PC-3 (cell line): ENCODE results near the gene SMPD4.
"Not testable (repeated sequence)": the region's sequence is repeated elsewhere in the genome, so short reads cannot be mapped to it uniquely, and the experiment has no call there.

Source experiments
- EZH2 ChIP-seq: fragments of 300-600 bp; sonication (generic); IDR thresholded peaks from one replicate; pipeline ENCODE4 v1.6.1; 2017; ENCODE audit warnings: antibody characterized with exemption, mild to moderate bottlenecking, low read length; ENCODE audit not compliant: unreplicated experiment
- EZH2phosphoT487 ChIP-seq: fragments of 300-600 bp; sonication (generic); IDR thresholded peaks from 2 replicates; pipeline ENCODE4 v1.6.1; 2018; ENCODE audit warnings: mild to moderate bottlenecking, antibody characterized with exemption, low read length, borderline replicate concordance
- TF ChIP-seq, protein P1 (sequence below): fragments of 300-600 bp; sonication (generic); conservative IDR thresholded peaks from 2 replicates; pipeline ENCODE4 v1.5.1; 2017; ENCODE audit warnings: antibody characterized with exemption, low read depth, mild to moderate bottlenecking, low read length

DNA sequence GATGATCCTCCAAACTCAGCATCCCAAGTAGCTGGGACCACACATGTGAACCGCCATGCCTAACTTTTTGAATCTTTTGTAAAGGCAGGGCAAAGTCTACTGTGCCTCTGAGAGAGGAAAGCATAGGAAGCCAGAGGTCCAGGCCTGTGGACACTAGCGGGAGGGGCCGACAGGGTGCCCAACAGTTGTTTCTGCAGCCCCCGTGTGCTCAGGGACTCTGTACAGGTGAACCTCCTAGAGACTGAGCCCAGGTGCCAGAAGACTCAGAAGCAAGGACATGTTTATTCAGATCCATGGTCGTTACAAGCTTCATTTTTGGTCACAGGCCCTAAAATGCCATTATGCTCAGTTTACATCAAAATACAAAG, 30.3 kb downstream of the SMPD4 start:
- TF ChIP-seq, protein P1, sequence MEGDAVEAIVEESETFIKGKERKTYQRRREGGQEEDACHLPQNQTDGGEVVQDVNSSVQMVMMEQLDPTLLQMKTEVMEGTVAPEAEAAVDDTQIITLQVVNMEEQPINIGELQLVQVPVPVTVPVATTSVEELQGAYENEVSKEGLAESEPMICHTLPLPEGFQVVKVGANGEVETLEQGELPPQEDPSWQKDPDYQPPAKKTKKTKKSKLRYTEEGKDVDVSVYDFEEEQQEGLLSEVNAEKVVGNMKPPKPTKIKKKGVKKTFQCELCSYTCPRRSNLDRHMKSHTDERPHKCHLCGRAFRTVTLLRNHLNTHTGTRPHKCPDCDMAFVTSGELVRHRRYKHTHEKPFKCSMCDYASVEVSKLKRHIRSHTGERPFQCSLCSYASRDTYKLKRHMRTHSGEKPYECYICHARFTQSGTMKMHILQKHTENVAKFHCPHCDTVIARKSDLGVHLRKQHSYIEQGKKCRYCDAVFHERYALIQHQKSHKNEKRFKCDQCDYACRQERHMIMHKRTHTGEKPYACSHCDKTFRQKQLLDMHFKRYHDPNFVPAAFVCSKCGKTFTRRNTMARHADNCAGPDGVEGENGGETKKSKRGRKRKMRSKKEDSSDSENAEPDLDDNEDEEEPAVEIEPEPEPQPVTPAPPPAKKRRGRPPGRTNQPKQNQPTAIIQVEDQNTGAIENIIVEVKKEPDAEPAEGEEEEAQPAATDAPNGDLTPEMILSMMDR, result not testable (repeated sequence)
- not testable (repeated sequence) for TF ChIP-seq EZH2, EZH2phosphoT487
